Hepatocyte (in vitro differentiated cells): ENCODE results near the gene CCSER2. TPM values are rescaled to one million over a fixed set of nuclear protein-coding genes. Genes with fewer than 3 reads are reported as not detected.

Source experiments
- DNase-seq: peaks from one replicate; pipeline ENCODE4 v3.0.0-alpha.2; 2016; ENCODE audit warnings: low spot score
- H2AFZ ChIP-seq: fragments of 200-600 bp; sonication (generic); 2 replicates; pipeline ENCODE4 v1.6.0; 2016; ENCODE audit warnings: antibody characterized with exemption, mild to moderate bottlenecking
- H3K27ac ChIP-seq: fragments of 200-600 bp; sonication (generic); 2 replicates; pipeline ENCODE4 v1.5.1; 2016; ENCODE audit warnings: mild to moderate bottlenecking
- H3K27me3 ChIP-seq: fragments of 200-600 bp; sonication (generic); 2 replicates; pipeline ENCODE4 v1.6.1; 2016
- H3K36me3 ChIP-seq: fragments of 200-600 bp; sonication (generic); replicated peaks from 2 replicates; pipeline ENCODE4 v1.5.1; 2016; ENCODE audit warnings: low read depth; ENCODE audit not compliant: insufficient read depth
- H3K4me1 ChIP-seq: fragments of 200-600 bp; sonication (generic); 2 replicates; pipeline ENCODE4 v1.5.1; 2016; ENCODE audit warnings: mild to moderate bottlenecking, moderate library complexity; ENCODE audit not compliant: insufficient read depth
- H3K4me2 ChIP-seq: fragments of 200-600 bp; sonication (generic); 2 replicates; pipeline ENCODE4 v1.6.0; 2016
- H3K4me3 ChIP-seq: fragments of 200-600 bp; sonication (generic); 2 replicates; pipeline ENCODE4 v1.5.1; 2016; ENCODE audit warnings: mild to moderate bottlenecking
- H3K79me2 ChIP-seq: fragments of 200-600 bp; sonication (generic); 2 replicates; pipeline ENCODE4 v1.6.0; 2017; ENCODE audit warnings: mild to moderate bottlenecking
- H3K9me2 ChIP-seq: fragments of 200-600 bp; sonication (generic); replicated peaks from 2 replicates; pipeline ENCODE4 v1.6.0; 2017; ENCODE audit warnings: mild to moderate bottlenecking; ENCODE audit not compliant: insufficient read depth
- H3K9me3 ChIP-seq: fragments of 200-600 bp; sonication (generic); 2 replicates; pipeline ENCODE4 v1.5.1; 2016; ENCODE audit warnings: low read depth, mild to moderate bottlenecking
- H4K20me1 ChIP-seq: fragments of 200-600 bp; sonication (generic); 2 replicates; pipeline ENCODE4 v1.6.0; 2016; ENCODE audit warnings: mild to moderate bottlenecking; ENCODE audit not compliant: insufficient read depth, poor library complexity, severe bottlenecking
- CTCF ChIP-seq: fragments of 200-600 bp; sonication (generic); IDR thresholded peaks from 2 replicates; pipeline ENCODE4 v1.5.1; 2016; ENCODE audit warnings: antibody characterized with exemption, mild to moderate bottlenecking; ENCODE audit not compliant: poor library complexity
- EZH2 ChIP-seq: fragments of 200-600 bp; sonication (generic); IDR thresholded peaks from 2 replicates; pipeline ENCODE4 v1.6.1; 2016; ENCODE audit warnings: antibody characterized with exemption, mild to moderate bottlenecking, borderline replicate concordance
- EZH2phosphoT487 ChIP-seq: fragments of 200-600 bp; sonication (generic); IDR thresholded peaks from one replicate; pipeline ENCODE4 v1.6.1; 2018; ENCODE audit warnings: antibody characterized with exemption, mild to moderate bottlenecking, low read depth, moderate library complexity; ENCODE audit not compliant: unreplicated experiment, severe bottlenecking
- WGBS: methylation state at CpG from one replicate; pipeline ENCODE4 v1.1.6; 2016; ENCODE audit warnings: low lambda C conversion rate; ENCODE audit errors: missing lambda C conversion rate; 5-methylcytosine and 5-hydroxymethylcytosine counted together
- polyA plus RNA-seq: library from polyadenylated mRNA; unstranded; fragments of >200 nt; fragmentation: Nextera tagmentation; extraction: Ambion mirVana; gene quantifications from 2 replicates; pipeline ENCODE4 v1.2.1, GENCODE V29; 2016
- total RNA-seq: library from RNA; depleted of rRNA; stranded (reverse); fragments of >200 nt; gene quantifications from 2 replicates; pipeline ENCODE4 v1.2.3, GENCODE V29; 2014

CCSER2 gene
- total and polyA plus RNA-seq, 2 experiments from 2014 or later: 36.5 to 39.7 TPM

GRCh38 chr10:84549368-84550165, 221.2 kb downstream of the CCSER2 start:
- Histone ChIP-seq H3K4me2 (no peak overlapping the region), H3K4me1 (no peaks in the 10 kb centered on the region), H3K27me3 (peaks cover 36% of the 10 kb centered on the region), H4K20me1 (no peaks in the 10 kb centered on the region), H3K9me2 (no peaks in the 10 kb centered on the region), H3K36me3 (no peaks in the 10 kb centered on the region), H3K27ac (no peak overlapping the region), H3K4me3 (no peak overlapping the region), H3K79me2 (no peaks in the 10 kb centered on the region), H2AFZ (no peak overlapping the region), H3K9me3 (no peaks in the 10 kb centered on the region)
- DNase-seq: no peak
- TF ChIP-seq EZH2 (no peak), CTCF (no peak), EZH2phosphoT487 (no peak)
- WGBS: 74% methylated on average over 11 of the region's 11 CpGs

- Histone ChIP-seq H3K79me2 (no peaks in the 10 kb centered on the region), H3K4me1 (no peaks in the 10 kb centered on the region), H3K27ac (no peak overlapping the region), H3K4me2 (no peak overlapping the region), H3K4me3 (no peak overlapping the region), H3K9me2 (no peaks in the 10 kb centered on the region), H3K27me3 (peaks cover 29% of the 10 kb centered on the region), H4K20me1 (no peaks in the 10 kb centered on the region), H3K36me3 (no peaks in the 10 kb centered on the region), H2AFZ (no peak overlapping the region), H3K9me3 (no peaks in the 10 kb centered on the region)
- no peak for TF ChIP-seq EZH2phosphoT487
- no peak for TF ChIP-seq EZH2
- TF ChIP-seq CTCF: no peak
- 89% methylated on average over 5 of the region's 5 CpGs for WGBS
- DNase-seq: no peak
These were observed 222.5 kb downstream of the CCSER2 start for GRCh38 chr10:84550756-84551436.

- Histone ChIP-seq H2AFZ (no peak overlapping the region), H3K9me2 (no peaks in the 10 kb centered on the region), H3K4me3 (no peak overlapping the region), H4K20me1 (no peaks in the 10 kb centered on the region), H3K9me3 (no peaks in the 10 kb centered on the region), H3K4me2 (no peak overlapping the region), H3K4me1 (no peaks in the 10 kb centered on the region), H3K36me3 (no peaks in the 10 kb centered on the region), H3K79me2 (no peaks in the 10 kb centered on the region), H3K27me3 (peaks cover 23% of the 10 kb centered on the region), H3K27ac (no peak overlapping the region)
- 86% methylated on average over 6 of the region's 6 CpGs for WGBS
- no peak for TF ChIP-seq EZH2phosphoT487
- no peak for TF ChIP-seq CTCF
- TF ChIP-seq EZH2: no peak
- DNase-seq: no peak
These were observed 223.2 kb downstream of the CCSER2 start for GRCh38 chr10:84551437-84552120.
